KMS-11 (cell line): ENCODE results near the gene TPRN.

Source experiments
- H2AFZ ChIP-seq: fragments of 200-600 bp; sonication (generic); 2 replicates; pipeline ENCODE4 v1.6.1; 2016; ENCODE audit warnings: antibody characterized with exemption, mixed run types, low read depth
- H3K27ac ChIP-seq: fragments of 200-600 bp; sonication (generic); 2 replicates; pipeline ENCODE4 v1.6.1; 2016; ENCODE audit warnings: mild to moderate bottlenecking, mixed run types
- H3K27me3 ChIP-seq: fragments of 200-600 bp; sonication (generic); 2 replicates; pipeline ENCODE4 v1.6.1; 2017; ENCODE audit warnings: mild to moderate bottlenecking, low read depth, mixed run types, moderate library complexity; ENCODE audit not compliant: insufficient read depth
- H3K36me3 ChIP-seq: fragments of 200-600 bp; sonication (generic); 2 replicates; pipeline ENCODE4 v1.6.1; 2017; ENCODE audit warnings: mild to moderate bottlenecking, mixed run types; ENCODE audit not compliant: insufficient read depth
- H3K4me1 ChIP-seq: fragments of 200-600 bp; sonication (generic); 2 replicates; pipeline ENCODE4 v1.6.1; 2016; ENCODE audit warnings: mild to moderate bottlenecking, low read depth, mixed run types; ENCODE audit not compliant: poor library complexity, severe bottlenecking
- H3K4me2 ChIP-seq: fragments of 200-600 bp; sonication (generic); 2 replicates; pipeline ENCODE4 v1.7.0; 2016; ENCODE audit warnings: mild to moderate bottlenecking, mixed run types
- H3K4me3 ChIP-seq: fragments of 200-600 bp; sonication (generic); IDR thresholded peaks from 2 replicates; pipeline ENCODE4 v1.6.1; 2017; ENCODE audit warnings: low read depth, low read length, mixed read lengths; ENCODE audit not compliant: insufficient read depth
- H3K79me2 ChIP-seq: fragments of 200-600 bp; sonication (generic); 2 replicates; pipeline ENCODE4 v1.6.1; 2016; ENCODE audit warnings: low read depth, mixed run types; ENCODE audit not compliant: insufficient read depth
- H3K9ac ChIP-seq: fragments of 200-600 bp; sonication (generic); 2 replicates; pipeline ENCODE4 v1.6.1; 2016; ENCODE audit warnings: mild to moderate bottlenecking, mixed run types
- H4K20me1 ChIP-seq: fragments of 200-600 bp; sonication (generic); 2 replicates; pipeline ENCODE4 v1.6.1; 2016; ENCODE audit warnings: mild to moderate bottlenecking, mixed run types; ENCODE audit not compliant: insufficient read depth
- TF ChIP-seq, protein P1 (sequence below): fragments of 200-600 bp; sonication (generic); conservative IDR thresholded peaks from 2 replicates; pipeline ENCODE4 v1.6.1; 2017; ENCODE audit warnings: low read depth, mild to moderate bottlenecking, antibody characterized with exemption, low read length, moderate library complexity, mixed read lengths

The TPRN gene

DNA sequence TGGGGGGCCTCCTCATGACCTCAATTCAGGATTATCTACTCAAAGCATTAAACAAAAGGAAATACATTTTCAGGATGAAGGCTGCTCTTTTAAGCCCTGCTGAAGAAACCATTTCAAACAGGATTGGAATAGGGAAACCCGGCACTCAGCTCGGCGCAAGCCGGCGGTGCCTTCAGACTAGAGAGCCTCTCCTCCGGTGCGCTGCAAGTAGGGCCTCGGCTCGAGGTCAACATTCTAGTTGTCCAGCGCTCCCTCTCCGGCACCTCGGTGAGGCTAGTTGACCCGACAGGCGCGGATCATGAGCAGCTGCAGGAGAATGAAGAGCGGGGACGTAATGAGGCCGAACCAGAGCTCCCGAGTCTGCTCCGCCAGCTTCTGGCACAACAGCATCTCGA lies 4.2 kb upstream of the TPRN start:
- H3K9ac ChIP-seq = peak overlapping the region; percentile 72; the same call in 1 of the 2 replicates
- peak overlapping the region; percentile 31; the same call in 1 of the 2 replicates for H3K27ac ChIP-seq
- peak overlapping the region; percentile 55; the same call in 1 of the 2 replicates for H2AFZ ChIP-seq
- peak overlapping the region; percentile 75 for H3K4me2 ChIP-seq
- no peak overlapping the region for H3K4me3 ChIP-seq
- TF ChIP-seq, protein P1, sequence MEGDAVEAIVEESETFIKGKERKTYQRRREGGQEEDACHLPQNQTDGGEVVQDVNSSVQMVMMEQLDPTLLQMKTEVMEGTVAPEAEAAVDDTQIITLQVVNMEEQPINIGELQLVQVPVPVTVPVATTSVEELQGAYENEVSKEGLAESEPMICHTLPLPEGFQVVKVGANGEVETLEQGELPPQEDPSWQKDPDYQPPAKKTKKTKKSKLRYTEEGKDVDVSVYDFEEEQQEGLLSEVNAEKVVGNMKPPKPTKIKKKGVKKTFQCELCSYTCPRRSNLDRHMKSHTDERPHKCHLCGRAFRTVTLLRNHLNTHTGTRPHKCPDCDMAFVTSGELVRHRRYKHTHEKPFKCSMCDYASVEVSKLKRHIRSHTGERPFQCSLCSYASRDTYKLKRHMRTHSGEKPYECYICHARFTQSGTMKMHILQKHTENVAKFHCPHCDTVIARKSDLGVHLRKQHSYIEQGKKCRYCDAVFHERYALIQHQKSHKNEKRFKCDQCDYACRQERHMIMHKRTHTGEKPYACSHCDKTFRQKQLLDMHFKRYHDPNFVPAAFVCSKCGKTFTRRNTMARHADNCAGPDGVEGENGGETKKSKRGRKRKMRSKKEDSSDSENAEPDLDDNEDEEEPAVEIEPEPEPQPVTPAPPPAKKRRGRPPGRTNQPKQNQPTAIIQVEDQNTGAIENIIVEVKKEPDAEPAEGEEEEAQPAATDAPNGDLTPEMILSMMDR = no peak
- no peaks in the 10 kb centered on the region for H4K20me1 ChIP-seq
- H3K79me2 ChIP-seq = peaks cover 43% of the 10 kb centered on the region
- H3K36me3 ChIP-seq = no peaks in the 10 kb centered on the region
- no peaks in the 10 kb centered on the region for H3K27me3 ChIP-seq
- peaks cover 32% of the 10 kb centered on the region for H3K4me1 ChIP-seq

DNA sequence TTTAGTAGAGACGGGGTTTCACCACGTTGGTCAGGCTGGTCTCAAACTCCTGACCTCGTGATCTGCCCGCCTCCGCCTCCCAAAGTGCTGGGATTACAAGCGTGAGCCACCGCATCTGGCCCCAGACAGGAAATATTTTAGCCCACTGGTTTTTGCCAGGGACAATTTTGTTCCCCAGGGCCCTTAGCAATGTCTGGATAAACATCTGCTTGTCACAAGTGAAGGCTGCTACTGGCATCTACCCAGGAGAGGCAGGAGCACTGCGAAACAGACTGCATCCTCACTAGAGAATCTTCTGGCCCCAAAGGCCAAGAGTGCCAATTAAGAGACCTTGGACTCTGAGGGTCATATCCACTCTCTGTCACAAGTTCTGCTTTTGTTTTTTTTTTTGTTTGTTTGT lies 2.4 kb upstream of the TPRN start:
- Histone ChIP-seq H2AFZ (no peak overlapping the region), H3K4me2 (no peak overlapping the region), H3K36me3 (no peaks in the 10 kb centered on the region), H3K4me1 (peaks cover 35% of the 10 kb centered on the region), H3K4me3 (no peak overlapping the region), H4K20me1 (no peaks in the 10 kb centered on the region), H3K79me2 (peaks cover 43% of the 10 kb centered on the region), H3K27me3 (no peaks in the 10 kb centered on the region), H3K27ac (no peak overlapping the region), H3K9ac (no peak overlapping the region)
- TF ChIP-seq, protein P1 = no peak

DNA sequence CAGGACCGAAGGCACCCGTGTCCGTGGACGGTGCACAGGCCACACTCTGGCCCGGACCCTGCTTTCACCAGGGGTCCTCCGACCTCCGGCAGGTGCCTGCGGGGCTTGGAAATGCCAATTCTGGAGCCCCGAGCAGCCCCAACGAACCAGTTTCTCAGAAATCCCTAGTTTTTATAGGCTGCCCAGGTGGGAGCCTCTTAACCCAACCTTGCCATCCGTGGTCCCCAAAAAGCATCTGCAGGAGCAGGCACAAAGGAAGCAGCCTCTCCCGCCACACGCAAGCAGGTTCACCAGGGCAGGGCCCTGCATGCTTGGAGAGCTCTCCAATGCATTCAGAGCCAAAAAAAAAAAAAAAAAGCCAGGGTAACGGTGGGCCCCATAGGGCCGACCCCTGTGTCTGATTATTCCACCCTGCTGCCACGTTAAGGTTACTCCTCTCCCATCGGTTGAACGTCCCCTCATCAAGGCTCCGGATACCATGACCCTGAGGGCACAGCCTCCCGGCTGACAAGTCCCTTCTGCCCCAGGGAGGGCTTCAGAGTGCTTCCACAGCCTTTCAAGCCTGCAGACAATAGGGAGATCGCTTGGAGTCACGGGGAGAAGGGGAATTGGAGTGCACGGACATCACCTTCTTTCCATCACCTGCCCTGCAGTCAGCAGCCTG lies 796 bp upstream of the TPRN start:
- Histone ChIP-seq H3K9ac (peak overlapping the region; percentile 47; the same call in 1 of the 2 replicates), H3K36me3 (no peaks in the 10 kb centered on the region), H3K4me3 (no peak overlapping the region), H3K79me2 (peaks cover 33% of the 10 kb centered on the region), H3K4me2 (peak overlapping the region; percentile 76), H3K27me3 (no peaks in the 10 kb centered on the region), H4K20me1 (no peaks in the 10 kb centered on the region), H3K4me1 (peaks cover 28% of the 10 kb centered on the region), H2AFZ (peak overlapping the region; percentile 73), H3K27ac (peak overlapping the region; percentile 24; the same call in 1 of the 2 replicates)
- TF ChIP-seq, protein P1 = no peak

DNA sequence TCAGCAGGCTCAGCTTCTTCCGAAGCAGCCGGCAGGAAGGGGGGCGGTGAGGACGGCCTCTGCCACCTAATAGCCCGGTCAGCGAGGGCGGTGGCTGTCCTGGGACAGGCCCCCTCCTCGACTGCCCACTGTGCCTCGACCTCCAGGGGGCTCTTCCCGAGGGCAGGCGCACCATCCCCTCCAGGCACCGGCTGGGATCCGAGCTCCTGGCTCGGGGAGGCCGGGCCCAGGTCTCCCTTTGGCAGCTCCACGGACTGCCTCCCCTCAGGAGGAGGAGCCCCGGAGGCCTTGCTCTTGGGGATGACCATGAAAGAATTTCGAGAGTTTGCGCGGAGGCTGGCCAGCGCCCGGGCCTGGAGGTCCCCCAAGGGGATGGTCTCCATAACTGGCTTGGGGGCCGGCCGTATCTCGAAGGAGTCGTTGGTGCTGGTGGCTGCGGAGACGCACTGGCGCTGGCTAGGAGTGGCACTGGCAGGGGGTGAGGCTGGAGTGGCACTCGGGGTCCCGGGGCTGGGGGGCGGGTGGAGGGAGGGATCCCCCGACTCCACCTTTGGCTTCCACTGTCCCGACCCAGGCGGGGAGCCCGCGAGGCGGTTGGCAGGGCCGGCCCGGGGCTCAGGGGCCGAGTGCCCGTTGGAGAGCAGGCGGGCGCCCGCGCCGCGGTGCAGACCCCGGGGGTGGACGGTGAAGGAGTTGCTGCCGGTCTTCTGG lies 975 bp downstream of the TPRN start:
- H3K27ac ChIP-seq = no peak overlapping the region
- no peaks in the 10 kb centered on the region for H3K36me3 ChIP-seq
- H3K79me2 ChIP-seq = peaks cover 19% of the 10 kb centered on the region
- H3K4me3 ChIP-seq = no peak overlapping the region
- no peak overlapping the region for H3K9ac ChIP-seq
- H3K27me3 ChIP-seq = no peaks in the 10 kb centered on the region
- TF ChIP-seq, protein P1 = no peak
- no peak overlapping the region for H2AFZ ChIP-seq
- H4K20me1 ChIP-seq = no peaks in the 10 kb centered on the region
- peaks cover 23% of the 10 kb centered on the region for H3K4me1 ChIP-seq
- peak overlapping the region; percentile 51; the same call in 1 of the 2 replicates for H3K4me2 ChIP-seq
